ENCODE measurements around the gene ERG28.

DNA sequence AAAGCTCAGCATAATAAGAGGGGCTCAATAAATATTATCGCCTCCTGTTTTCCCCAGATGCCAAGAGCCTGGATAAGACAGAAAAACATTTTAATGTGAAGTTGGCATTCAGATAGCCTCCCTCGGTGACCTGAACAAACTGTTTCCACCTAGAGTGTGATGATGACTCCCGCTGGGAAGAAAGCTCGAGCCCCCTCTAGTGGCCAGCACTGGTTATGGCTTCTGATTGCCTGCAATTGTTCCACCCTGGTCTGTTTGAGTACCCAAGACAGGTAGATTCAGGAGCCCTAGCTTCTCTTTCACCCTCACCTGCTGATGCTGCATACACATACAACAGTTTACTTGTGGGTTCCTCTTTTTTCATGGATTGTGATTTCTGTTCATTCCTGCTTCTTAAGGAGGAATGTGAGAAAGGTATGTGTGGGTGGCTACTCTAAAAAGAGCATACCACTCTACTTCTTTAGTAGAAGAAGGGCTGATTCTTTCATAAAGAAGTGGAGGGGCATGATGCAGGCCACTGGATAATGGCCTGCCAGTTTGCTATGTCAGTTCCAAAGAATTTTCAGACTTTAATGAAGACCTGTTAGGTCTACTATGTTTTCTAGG lies 6.4 kb downstream of the ERG28 start:
- TF ChIP-seq ZNF274 (IDR thresholded peaks at IDR 0.05; ENCODE audit: low read depth, low read length) (no peak), YY1 (IDR thresholded peaks at IDR 0.05; ENCODE audit: insufficient read depth, insufficient read length) (no peak)
